Osteocyte (in vitro differentiated cells): Measurements from ENCODE around the gene SHISA9. TPM values are rescaled to one million over a fixed set of nuclear protein-coding genes. Genes with fewer than 3 reads are reported as not detected.

Experiments
- DNase-seq: peaks from one replicate; pipeline ENCODE4 v3.0.0; 2021; ENCODE audit warnings: mixed read lengths; ENCODE audit not compliant: unreplicated experiment; ENCODE audit errors: extremely low spot score
- H3K27ac Mint-ChIP-seq: one replicate; pipeline ENCODE4 v1.8.0; 2021; ENCODE audit warnings: mild to moderate bottlenecking, mixed read lengths; ENCODE audit not compliant: unreplicated experiment
- H3K27me3 Mint-ChIP-seq: one replicate; pipeline ENCODE4 v1.8.0; 2021; ENCODE audit warnings: mixed read lengths; ENCODE audit not compliant: unreplicated experiment
- H3K36me3 Mint-ChIP-seq: one replicate; pipeline ENCODE4 v1.8.0; 2021; ENCODE audit warnings: mixed read lengths; ENCODE audit not compliant: unreplicated experiment
- H3K4me1 Mint-ChIP-seq: one replicate; pipeline ENCODE4 v1.8.0; 2021; ENCODE audit warnings: mixed read lengths; ENCODE audit not compliant: unreplicated experiment
- H3K4me3 Mint-ChIP-seq: one replicate; pipeline ENCODE4 v1.8.0; 2021; ENCODE audit warnings: mild to moderate bottlenecking, moderate library complexity, mixed read lengths; ENCODE audit not compliant: unreplicated experiment
- H3K9me3 Mint-ChIP-seq: one replicate; pipeline ENCODE4 v1.8.0; 2021; ENCODE audit warnings: mixed read lengths; ENCODE audit not compliant: unreplicated experiment
- total RNA-seq: library from RNA; stranded (reverse); gene quantifications from 2 replicates; pipeline ENCODE4 v1.2.1, GENCODE V29; 2021
- TF ChIP-seq, protein P1 (sequence below): fragments of 200-600 bp; sonication (generic); IDR thresholded peaks from 2 replicates; pipeline ENCODE4 v1.5.0; 2021; ENCODE audit warnings: antibody characterized with exemption, mild to moderate bottlenecking, moderate library complexity

SHISA9 gene
- total RNA-seq, 1 donor from 2014 or later: not detected

GRCh38 chr16:12898551-12898950, 2.8 kb upstream of the SHISA9 start:
- peaks cover 7% of the 10 kb centered on the region for H3K4me1 Mint-ChIP-seq
- H3K9me3 Mint-ChIP-seq: no peaks in the 10 kb centered on the region
- DNase-seq: no peak
- H3K27ac Mint-ChIP-seq: no peak overlapping the region
- peaks cover 60% of the 10 kb centered on the region for H3K27me3 Mint-ChIP-seq
- TF ChIP-seq, protein P1, sequence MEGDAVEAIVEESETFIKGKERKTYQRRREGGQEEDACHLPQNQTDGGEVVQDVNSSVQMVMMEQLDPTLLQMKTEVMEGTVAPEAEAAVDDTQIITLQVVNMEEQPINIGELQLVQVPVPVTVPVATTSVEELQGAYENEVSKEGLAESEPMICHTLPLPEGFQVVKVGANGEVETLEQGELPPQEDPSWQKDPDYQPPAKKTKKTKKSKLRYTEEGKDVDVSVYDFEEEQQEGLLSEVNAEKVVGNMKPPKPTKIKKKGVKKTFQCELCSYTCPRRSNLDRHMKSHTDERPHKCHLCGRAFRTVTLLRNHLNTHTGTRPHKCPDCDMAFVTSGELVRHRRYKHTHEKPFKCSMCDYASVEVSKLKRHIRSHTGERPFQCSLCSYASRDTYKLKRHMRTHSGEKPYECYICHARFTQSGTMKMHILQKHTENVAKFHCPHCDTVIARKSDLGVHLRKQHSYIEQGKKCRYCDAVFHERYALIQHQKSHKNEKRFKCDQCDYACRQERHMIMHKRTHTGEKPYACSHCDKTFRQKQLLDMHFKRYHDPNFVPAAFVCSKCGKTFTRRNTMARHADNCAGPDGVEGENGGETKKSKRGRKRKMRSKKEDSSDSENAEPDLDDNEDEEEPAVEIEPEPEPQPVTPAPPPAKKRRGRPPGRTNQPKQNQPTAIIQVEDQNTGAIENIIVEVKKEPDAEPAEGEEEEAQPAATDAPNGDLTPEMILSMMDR: no peak
- no peaks in the 10 kb centered on the region for H3K36me3 Mint-ChIP-seq
- H3K4me3 Mint-ChIP-seq: no peak overlapping the region

DNA sequence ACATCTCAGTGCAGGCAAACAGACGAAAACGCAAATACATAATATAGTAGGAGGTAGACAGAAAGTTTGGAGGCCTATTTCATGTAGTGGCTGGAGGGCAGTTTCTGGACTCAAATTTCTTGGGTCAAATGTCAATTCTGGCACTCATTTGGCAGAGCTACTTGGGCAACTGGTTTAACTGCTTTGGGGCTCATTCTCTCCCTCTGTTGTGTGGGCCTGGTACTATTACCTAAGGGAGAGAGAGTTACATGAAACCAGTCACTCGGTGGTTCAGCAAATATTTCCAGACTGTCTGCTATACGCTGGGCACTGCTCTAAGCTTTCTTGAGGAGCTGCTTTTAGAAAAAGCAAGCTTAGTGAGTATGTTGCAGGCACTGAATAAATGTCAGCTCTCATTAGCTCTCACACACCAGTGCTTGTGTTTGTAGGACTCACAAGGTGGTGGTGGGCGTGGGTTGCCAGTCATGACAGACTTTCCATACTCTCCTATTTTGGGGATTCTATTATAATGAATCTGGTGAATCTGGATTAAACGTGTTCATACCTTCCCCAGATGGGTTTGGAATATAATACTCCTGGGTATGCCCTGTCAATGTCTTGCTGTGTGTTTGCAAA, 1.8 kb upstream of the SHISA9 start:
- Mint-ChIP-seq H3K27me3 (peaks cover 68% of the 10 kb centered on the region), H3K27ac (no peak overlapping the region)

DNA sequence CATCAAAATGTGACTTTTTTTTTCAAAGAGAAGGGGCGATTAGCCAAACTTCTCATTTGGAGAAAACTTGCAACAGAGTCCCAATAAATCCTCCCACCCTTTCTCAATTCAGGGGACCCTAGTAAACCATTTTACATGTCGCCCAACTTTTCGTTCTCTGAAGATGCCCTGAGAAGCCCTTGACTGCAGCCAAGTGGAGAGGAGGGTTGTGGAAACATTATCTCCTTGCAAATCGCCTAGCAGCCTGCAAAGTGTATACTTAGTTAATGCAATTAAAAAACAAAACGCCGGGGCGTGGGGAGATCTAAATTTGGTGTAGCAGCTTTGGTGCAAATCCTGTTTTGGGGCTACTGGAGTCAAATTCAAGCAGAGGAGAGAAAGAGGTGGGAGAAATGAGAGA, 1.2 kb upstream of the SHISA9 start:
- Mint-ChIP-seq H3K4me3 (no peak overlapping the region), H3K4me1 (peaks cover 7% of the 10 kb centered on the region), H3K27me3 (peaks cover 71% of the 10 kb centered on the region), H3K27ac (no peak overlapping the region), H3K36me3 (no peaks in the 10 kb centered on the region), H3K9me3 (no peaks in the 10 kb centered on the region)
- no peak for DNase-seq
- TF ChIP-seq, protein P1: no peak

More for the DNA sequence above, 1.8 kb upstream of the SHISA9 start:
- TF ChIP-seq, protein P1: no peak
- H3K9me3 Mint-ChIP-seq: no peaks in the 10 kb centered on the region
- H3K4me3 Mint-ChIP-seq: no peak overlapping the region
- DNase-seq: no peak
- H3K36me3 Mint-ChIP-seq: no peaks in the 10 kb centered on the region
- peaks cover 7% of the 10 kb centered on the region for H3K4me1 Mint-ChIP-seq

- H3K4me3 Mint-ChIP-seq: no peak overlapping the region
- peaks cover 74% of the 10 kb centered on the region for H3K27me3 Mint-ChIP-seq
- no peaks in the 10 kb centered on the region for H3K36me3 Mint-ChIP-seq
- no peaks in the 10 kb centered on the region for H3K9me3 Mint-ChIP-seq
- no peak overlapping the region for H3K27ac Mint-ChIP-seq
- peaks cover 7% of the 10 kb centered on the region for H3K4me1 Mint-ChIP-seq
- DNase-seq: no peak
- TF ChIP-seq, protein P1: no peak
Observed at GRCh38 chr16:12900599-12901203, 697 bp upstream of the SHISA9 start.

GRCh38 chr16:12901204-12901596, 198 bp upstream of the SHISA9 start:
- peaks cover 7% of the 10 kb centered on the region for H3K4me1 Mint-ChIP-seq
- H3K9me3 Mint-ChIP-seq: no peaks in the 10 kb centered on the region
- peaks cover 73% of the 10 kb centered on the region for H3K27me3 Mint-ChIP-seq
- no peak overlapping the region for H3K27ac Mint-ChIP-seq
- no peak for DNase-seq
- H3K4me3 Mint-ChIP-seq: no peak overlapping the region
- H3K36me3 Mint-ChIP-seq: no peaks in the 10 kb centered on the region
- TF ChIP-seq, protein P1: no peak
